ENCODE data around the gene ACAA1. TPM values are rescaled to one million over a fixed set of nuclear protein-coding genes. Genes with fewer than 3 reads are reported as not detected.
"Not testable (repeated sequence)": the region's sequence is repeated elsewhere in the genome, so short reads cannot be mapped to it uniquely, and the experiment has no call there.

Gene ACAA1
- polyA plus RNA-seq, 1 donor, result 137 TPM

DNA sequence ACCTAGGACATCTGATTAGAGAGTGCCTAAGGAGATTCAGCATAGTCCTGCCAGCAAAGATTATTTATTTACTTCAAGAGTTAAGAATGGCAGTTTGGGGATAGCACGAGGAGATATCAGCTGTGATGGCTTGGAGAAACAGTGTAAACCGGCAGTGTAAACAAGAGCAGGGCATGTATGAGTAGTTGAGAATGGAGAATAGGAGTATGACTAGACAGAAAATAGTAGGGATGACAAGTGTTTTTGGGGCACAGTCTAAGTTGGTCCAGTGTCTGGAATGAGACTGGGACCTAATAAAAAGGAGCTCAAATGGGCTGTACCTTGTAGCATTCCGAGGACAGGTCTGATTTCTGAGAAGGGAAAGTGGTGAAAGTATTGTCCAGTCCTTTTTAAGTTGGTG is 59.9 kb downstream of the ACAA1 start:
- DNase-seq, result not testable (repeated sequence)

Other genes with a start within 250 kb of the ACAA1 start
- 9.9 TPM for gene VILL, start 146.3 kb downstream of the ACAA1 start, polyA plus RNA-seq (ENCODE audit: insufficient read length)
- gene PLCD1, start 107.5 kb downstream of the ACAA1 start, polyA plus RNA-seq (ENCODE audit: insufficient read length), result 20.2 TPM
- 2.0 TPM for gene DLEC1, start 97.9 kb downstream of the ACAA1 start, polyA plus RNA-seq (ENCODE audit: insufficient read length)
- 26.7 TPM for gene MYD88, start 1.5 kb upstream of the ACAA1 start, polyA plus RNA-seq (ENCODE audit: insufficient read length)
- gene OXSR1, start 28.4 kb upstream of the ACAA1 start, polyA plus RNA-seq (ENCODE audit: insufficient read length), result 54.3 TPM
- 4.4 TPM for gene SLC22A13, start 128.7 kb upstream of the ACAA1 start, polyA plus RNA-seq (ENCODE audit: insufficient read length)
- 1.1 TPM for gene SLC22A14, start 145.2 kb upstream of the ACAA1 start, polyA plus RNA-seq (ENCODE audit: insufficient read length)
- gene XYLB, start 209.7 kb upstream of the ACAA1 start, polyA plus RNA-seq (ENCODE audit: insufficient read length), result 16.1 TPM